HT-29 (cell line): ENCODE results near the gene BTG1. TPM values are rescaled to one million over a fixed set of nuclear protein-coding genes. Genes with fewer than 3 reads are reported as not detected.
"Not testable (repeated sequence)": the region's sequence is repeated elsewhere in the genome, so short reads cannot be mapped to it uniquely, and the experiment has no call there.

Source experiments
- DNase-seq: peaks from one replicate; pipeline ENCODE4 v3.0.0-alpha.2; 2015; ENCODE audit warnings: low spot score
- total RNA-seq: library from RNA; depleted of rRNA; stranded (reverse); fragments of >200 nt; shearing (Covaris generic); gene quantifications from 2 replicates; pipeline ENCODE4 v1.2.3, GENCODE V29; 2014

The BTG1 gene
- total RNA-seq, 1 experiment from 2014 or later: 4.3 TPM

GRCh38 chr12:92149563-92149962, 3.9 kb upstream of the BTG1 start:
- no peak for DNase-seq

GRCh38 chr12:92147491-92147890, 1.8 kb upstream of the BTG1 start:
- peak; percentile 31 for DNase-seq

GRCh38 chr12:92146497-92147224, 1.0 kb upstream of the BTG1 start:
- DNase-seq: peak; percentile 40

- no peak for DNase-seq
Measured at GRCh38 chr12:92145481-92145730, 240 bp downstream of the BTG1 start.

- peak; percentile 82 for DNase-seq
Measured at GRCh38 chr12:92144631-92145480, 790 bp downstream of the BTG1 start.

- DNase-seq: peak; percentile 84
Measured at GRCh38 chr12:92143686-92144630, 1.7 kb downstream of the BTG1 start.

- peak; percentile 21 for DNase-seq
Measured at GRCh38 chr12:92143258-92143657, 2.4 kb downstream of the BTG1 start.

GRCh38 chr12:92142251-92142926, 3.3 kb downstream of the BTG1 start:
- DNase-seq: peak; percentile 21

GRCh38 chr12:92141591-92142121, 4.0 kb downstream of the BTG1 start:
- peak; percentile 42 for DNase-seq

GRCh38 chr12:92140896-92141536, 4.6 kb downstream of the BTG1 start:
- DNase-seq: peak; percentile 11

- no peak for DNase-seq
Measured at GRCh38 chr12:92140156-92140555, 5.5 kb downstream of the BTG1 start.

- DNase-seq: peak; percentile 20
Measured at GRCh38 chr12:92139634-92140150, 6.0 kb downstream of the BTG1 start.

GRCh38 chr12:92138626-92139025, 7.0 kb downstream of the BTG1 start:
- DNase-seq: no peak

- peak; percentile 11 for DNase-seq
Measured at GRCh38 chr12:92138144-92138543, 7.5 kb downstream of the BTG1 start.

- peak; percentile 66 for DNase-seq
Measured at GRCh38 chr12:92136965-92137721, 8.5 kb downstream of the BTG1 start.

- DNase-seq: peak; percentile 70
Measured at GRCh38 chr12:92136026-92136730, 9.5 kb downstream of the BTG1 start.

GRCh38 chr12:92135541-92135940, 10.1 kb downstream of the BTG1 start:
- DNase-seq: not testable (repeated sequence)

GRCh38 chr12:92134638-92135274, 10.9 kb downstream of the BTG1 start:
- DNase-seq: no peak
